Measurements from ENCODE around the gene CIRBP.

CIRBP gene

GRCh38 chr19:1269065-1269477 lies at the start of gene CIRBP:
Gene CIRBP (plus strand): TSS chr19:1269332. CDS start chr19:1270934, 1,602 bp downstream.
- DNase-seq, result peak; percentile 99

- no peak for DNase-seq
These were observed 49.2 kb upstream of the CIRBP start for GRCh38 chr19:1219786-1220476.

GRCh38 chr19:1220477-1220930 lies 48.6 kb upstream of the CIRBP start:
- no peak for DNase-seq

DNA sequence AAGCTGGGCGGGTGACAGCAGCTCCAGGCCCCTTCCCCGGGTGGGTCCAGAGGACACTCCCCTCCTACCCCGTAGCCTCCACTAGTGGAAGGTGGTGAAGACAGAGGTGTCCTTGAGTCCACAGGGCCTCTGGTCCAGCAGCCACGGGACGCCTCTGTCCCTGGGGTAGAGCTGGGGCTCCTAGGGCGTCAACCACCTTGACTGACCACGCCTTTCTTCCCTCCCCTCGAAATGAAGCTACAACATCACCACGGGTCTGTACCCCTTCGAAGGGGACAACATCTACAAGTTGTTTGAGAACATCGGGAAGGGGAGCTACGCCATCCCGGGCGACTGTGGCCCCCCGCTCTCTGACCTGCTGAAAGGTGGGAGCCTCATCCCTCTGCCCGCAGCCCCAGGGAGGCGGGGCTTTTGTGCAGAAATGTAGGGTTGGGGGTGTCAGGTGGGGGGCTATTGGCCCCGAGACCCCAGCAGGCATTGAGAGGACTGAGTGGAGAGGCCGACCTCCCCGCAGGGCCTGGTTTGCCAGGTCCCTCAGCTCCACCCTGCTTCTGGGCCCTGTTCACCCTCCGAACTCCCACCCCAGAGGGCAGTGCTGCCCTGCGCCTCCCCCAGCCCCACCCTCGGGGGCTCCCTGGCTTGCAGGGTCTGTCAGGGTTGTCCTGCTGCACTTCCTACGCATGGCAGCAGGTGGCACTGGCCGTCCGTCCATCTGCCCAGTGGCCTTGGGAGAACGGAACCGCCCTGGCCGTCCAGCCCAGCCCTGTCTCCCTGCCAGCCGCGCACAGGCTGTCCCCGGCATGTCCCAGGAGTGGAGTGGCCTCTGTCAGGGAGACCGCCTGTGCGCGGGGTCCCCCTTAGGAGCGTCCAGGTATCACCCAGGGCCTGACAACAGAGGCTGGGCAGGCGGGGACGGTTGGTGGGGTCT lies 47.9 kb upstream of the CIRBP start:
- no peak for DNase-seq

GRCh38 chr19:1221904-1222255 lies 47.3 kb upstream of the CIRBP start:
- no peak for DNase-seq

DNA sequence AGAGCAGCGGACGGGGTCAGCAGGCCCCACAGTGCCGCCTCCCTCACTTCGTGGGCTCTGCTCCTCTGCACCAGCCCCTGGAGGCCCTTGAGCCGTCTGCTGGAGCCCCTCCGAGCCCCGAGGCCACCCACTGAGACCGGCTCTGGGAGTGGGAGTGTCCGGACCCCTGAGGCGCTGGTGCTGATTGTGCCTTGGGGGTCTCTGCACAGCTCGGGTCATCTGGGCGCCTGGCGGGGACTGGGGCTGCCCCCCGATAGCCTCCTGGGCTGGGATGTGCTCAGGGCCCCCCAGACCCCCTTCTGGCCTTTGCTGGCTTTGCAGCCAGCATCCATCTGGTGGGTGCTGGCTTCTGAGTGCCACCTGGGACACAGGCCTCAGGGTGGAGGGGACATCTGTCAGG lies 46.7 kb upstream of the CIRBP start:
- no peak for DNase-seq

- no peak for DNase-seq
These were observed 45.9 kb upstream of the CIRBP start for GRCh38 chr19:1223018-1223855.

DNA sequence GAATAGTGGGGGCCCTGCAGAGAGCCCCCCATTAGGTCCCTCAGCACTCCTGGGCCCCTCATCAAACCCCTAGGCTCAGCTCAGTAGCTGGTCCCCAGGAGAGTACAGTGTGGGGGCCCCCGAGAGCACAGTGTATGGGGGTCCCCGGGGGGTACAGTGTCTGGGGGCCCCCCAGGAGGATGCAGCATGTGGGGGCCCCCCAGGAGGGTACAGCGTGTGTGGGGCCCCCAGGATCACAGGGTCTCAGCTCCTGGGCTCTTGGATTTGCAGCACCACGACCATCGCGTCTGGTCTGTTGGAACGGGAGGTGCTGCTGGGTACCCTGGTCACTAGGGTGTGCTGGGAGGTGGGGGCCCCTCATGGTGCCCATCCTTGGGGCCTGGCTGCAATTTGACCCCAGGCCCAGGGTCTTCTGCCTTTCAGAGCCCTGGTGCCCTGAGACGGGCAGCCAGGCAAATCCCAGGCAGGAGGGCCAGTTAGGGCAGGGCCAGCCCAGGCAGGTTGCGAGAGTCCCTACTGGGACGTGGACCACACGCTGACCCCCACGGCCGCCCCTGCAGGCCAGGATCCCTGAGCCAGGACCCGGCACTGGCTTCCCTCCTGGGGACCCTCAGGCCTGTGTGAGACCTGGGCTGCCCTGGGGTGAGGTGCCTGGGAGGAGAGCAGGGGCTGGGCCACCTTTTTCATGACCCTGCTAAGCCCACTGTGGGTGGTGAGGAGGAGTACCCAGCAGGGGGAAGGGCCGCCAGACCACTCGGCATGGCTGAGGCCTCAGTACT lies 44.9 kb upstream of the CIRBP start:
- no peak for DNase-seq

- DNase-seq, result no peak
These were observed 44.3 kb upstream of the CIRBP start for GRCh38 chr19:1224847-1225246.

GRCh38 chr19:1225440-1226226 lies 43.5 kb upstream of the CIRBP start:
- no peak for DNase-seq

DNA sequence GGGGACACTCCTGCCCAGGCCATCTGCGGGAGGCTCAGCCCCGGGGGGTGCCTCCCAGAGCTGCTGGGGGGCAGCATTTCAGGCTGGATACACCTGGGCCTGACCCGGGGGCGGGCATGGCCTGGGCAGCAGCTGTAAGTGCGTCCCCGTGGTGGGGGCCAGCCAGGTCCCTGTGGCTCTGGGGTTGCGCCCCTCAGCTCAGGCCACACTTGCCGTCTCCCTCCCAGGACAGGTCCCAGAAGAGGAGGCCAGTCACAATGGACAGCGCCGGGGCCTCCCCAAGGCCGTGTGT lies 43.0 kb upstream of the CIRBP start:
- no peak for DNase-seq

DNA sequence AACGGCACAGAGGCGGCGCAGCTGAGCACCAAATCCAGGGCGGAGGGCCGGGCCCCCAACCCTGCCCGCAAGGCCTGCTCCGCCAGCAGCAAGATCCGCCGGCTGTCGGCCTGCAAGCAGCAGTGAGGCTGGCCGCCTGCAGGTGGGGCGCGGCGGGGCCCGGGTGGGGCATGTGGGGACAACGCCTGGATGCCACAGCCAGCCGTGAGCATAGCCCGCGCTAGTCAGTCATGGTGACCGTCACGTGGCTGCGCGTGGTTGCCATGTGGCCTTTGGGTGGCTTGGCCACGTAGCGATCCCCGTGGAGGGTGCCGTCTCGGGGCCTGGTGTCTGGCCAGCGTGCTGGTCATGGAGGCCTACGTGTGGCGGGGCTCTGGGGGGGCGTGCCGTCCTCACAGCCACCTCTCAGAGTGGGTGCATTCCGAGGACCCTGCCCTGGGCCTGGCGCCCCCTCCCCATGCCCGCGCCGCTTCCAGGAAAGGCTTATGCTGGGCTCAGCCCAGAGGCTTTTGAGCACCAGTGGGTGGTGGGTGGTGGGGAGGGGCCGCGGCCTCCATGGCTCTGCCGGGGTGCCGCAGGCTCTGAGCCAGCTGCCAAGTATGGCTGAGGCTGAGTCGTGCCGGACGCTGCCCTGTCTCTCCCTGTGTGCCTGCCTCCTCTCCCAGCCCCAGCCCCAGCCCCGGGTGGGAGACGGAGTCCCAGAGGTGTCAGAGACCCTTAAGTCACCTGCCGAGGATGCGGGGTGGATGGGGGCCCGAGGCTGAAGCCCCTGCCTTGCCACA lies 42.4 kb upstream of the CIRBP start:
- no peak for DNase-seq

- no peak for DNase-seq
These were observed 41.7 kb upstream of the CIRBP start for GRCh38 chr19:1227304-1228054.

- DNase-seq, result no peak
These were observed 40.8 kb upstream of the CIRBP start for GRCh38 chr19:1228161-1228957.

GRCh38 chr19:1229056-1229923 lies 39.8 kb upstream of the CIRBP start:
- no peak for DNase-seq

DNA sequence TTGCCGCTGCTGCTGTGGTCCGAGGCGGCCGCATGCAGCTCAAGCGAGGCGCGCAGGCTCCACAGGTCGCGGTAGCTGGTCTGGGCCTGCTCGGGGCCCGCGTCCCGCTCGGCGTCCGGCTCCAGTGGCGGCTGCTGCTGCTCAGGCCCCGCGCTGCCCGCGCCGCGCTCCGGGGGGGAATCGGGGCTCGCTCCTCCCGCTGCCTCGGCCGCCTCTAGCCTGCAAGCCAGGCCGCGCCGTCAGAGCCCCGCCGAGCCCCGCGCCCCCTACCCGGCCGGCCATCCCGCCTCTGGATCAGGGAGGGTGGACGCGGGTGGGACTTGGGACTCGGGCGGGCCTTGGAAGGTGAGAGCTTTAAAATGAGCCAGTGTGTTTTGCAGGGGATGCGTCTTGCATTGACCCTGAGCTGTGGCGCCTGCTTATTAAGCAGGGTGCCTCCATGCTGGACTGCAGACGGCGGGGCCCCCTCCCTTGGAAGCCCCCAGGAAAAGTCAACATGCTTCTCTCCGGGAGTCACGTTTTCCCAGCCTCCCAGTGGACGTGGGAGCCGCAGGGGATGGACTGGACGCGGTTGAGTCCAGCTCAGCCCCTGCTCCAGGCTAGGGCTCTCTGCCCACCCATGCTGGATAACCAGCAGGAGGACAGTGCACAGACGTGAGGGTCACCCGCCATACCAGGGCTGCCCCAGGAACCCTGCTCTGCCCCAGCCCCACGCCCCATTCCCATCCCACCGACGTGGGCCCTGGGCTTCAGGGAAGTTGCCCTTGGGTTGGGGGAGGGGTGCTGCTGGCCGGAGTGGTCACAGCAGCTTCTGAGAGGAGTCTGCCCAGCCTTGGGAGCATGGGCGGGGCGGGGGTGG lies 39.0 kb upstream of the CIRBP start:
- DNase-seq, result no peak

DNA sequence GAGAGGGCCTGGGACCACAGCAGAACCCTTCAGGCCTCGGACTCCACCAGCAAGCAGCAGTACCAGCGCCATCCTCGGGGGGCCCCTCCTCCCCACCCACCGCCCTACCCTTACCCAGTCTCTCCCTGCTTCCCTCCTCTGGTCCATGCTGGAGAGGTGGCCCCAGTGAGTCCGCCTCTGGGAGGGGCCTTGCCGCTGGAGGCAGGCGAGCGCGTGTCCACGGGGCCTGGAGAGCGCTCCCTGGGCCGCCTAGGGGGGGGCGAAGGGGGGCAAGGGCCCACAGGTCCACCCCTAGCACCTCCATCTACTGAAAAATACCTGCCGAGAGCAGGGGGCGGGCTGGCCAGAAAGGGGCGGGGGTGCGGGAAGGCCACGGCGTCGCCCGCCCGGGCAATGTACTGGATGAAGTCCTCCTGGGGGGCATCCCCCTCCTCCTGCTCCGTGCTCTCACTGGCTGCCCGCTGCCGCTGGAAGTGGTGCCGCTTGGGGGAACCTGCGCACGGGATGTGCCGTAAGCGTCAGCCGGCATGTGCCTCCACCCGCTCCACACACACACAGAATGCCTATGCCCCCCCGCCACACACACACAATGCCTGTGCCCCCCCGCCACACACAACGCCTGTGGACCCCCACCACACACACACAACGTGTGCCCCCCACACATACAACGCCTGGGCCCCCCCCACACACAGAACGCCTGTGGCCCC lies 38.2 kb upstream of the CIRBP start:
- no peak for DNase-seq

Measured in CD4-positive, alpha-beta T cell treated with Interleukin-4 for 4 hours (primary cell).